Measurements from ENCODE around the gene GDPD4. TPM values are rescaled to one million over a fixed set of nuclear protein-coding genes. Genes with fewer than 3 reads are reported as not detected.
A peak's percentile ranks its signal among the peaks of the same experiment; 100 is the strongest.

Gene GDPD4
- total and polyA plus RNA-seq, 7 donors = not detected

- peak overlapping the region in 3 of 4 donors; percentile 1 to 18 (median 17) for H3K4me3 ChIP-seq
- 48 to 84% methylated on average over 12 of the region's 12 CpGs for WGBS, 2 donors
- H3K9me3 ChIP-seq = no peaks in the 10 kb centered on the region
- intact Hi-C loops (cut with DNase I) = no loop called here
- peak in 2 of 4 donors; percentile 10 for TF ChIP-seq POLR2AphosphoS5 (IDR thresholded peaks at IDR 0.05)
- TF ChIP-seq EP300 (IDR thresholded peaks at IDR 0.05) = no peak
- DNase-seq = peak; percentile 80
- no peaks in the 10 kb centered on the region for H3K36me3 ChIP-seq
- H3K4me1 ChIP-seq = no peaks in the 10 kb centered on the region
- H3K27me3 ChIP-seq = no peaks in the 10 kb centered on the region
- H3K27ac ChIP-seq = no peak overlapping the region
Observed at GRCh38 chr11:77175869-77176539, 125.5 kb downstream of the GDPD4 start.

DNA sequence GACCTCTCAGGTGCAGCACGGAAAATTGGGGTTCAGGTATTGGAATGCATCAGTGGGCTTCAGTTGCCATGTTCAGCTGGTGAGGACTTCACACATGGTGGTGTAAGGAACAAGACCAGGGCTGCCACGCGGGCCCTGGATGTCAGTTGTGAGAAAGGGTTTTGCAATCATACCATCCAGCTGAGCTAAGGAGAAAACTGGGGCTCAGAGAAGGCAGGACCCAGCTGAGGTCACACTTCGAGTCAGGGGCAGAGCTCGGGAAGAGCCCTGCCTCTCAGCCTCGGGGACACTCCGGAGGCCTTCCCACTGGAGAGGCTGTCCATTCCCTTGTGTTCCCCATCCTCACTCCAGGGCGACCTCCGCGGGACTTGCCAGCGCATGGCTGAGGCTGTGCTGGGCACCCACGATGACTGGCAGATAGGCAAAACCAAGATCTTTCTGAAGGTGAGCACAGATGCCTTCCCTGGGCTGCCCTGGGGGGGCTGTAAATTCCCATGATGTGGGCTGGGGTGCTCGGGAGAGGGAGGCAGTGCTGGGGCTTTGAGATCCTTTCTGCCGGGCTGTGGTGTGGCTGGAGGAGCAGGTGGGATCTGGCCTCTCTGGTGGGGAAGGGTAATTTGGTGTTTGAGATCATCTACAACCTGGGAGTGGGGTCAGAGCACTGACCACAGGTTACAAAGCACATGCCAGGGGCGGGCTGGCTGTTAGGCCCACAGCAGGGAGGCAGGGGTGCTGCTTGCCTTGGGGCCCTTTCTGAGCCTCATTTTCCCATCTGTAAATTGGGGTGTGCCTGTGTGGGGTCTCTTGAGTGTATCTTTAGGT is 126.3 kb downstream of the GDPD4 start:
- Histone ChIP-seq H3K4me1 (no peaks in the 10 kb centered on the region), H3K27me3 (no peaks in the 10 kb centered on the region), H3K9me3 (no peaks in the 10 kb centered on the region), H3K4me3 (peak overlapping the region in 3 of 4 donors; percentile 1 to 18 (median 17)), H3K27ac (no peak overlapping the region), H3K36me3 (no peaks in the 10 kb centered on the region)
- TF ChIP-seq POLR2AphosphoS5 (IDR thresholded peaks at IDR 0.05) (no peak), EP300 (IDR thresholded peaks at IDR 0.05) (no peak), POLR2A (IDR thresholded peaks at IDR 0.05) (no peak), CTCF (IDR thresholded peaks at IDR 0.05) (no peak)
- peak; percentile 75 for DNase-seq
- intact Hi-C loops (cut with DNase I) = no loop called here
- 85 to 89% methylated on average over 15 of the region's 15 CpGs for WGBS, 2 donors

DNA sequence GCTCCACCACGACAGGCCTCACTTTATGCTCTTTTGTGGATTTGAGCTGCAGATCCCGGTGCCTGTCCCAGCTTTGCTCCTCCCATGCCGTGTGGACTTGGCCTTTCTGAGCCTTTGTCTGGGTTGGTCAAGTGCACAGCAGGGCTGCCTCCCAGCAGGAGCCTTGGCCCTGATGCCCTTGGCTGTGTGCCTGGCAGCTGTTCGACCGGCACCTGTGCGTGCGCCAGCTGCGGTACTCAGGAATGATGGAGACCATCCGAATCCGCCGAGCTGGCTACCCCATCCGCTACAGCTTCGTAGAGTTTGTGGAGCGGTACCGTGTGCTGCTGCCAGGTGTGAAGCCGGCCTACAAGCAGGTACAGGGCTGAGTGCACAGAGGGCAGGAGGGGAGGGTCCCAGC is 126.9 kb downstream of the GDPD4 start:
- WGBS, 2 donors = 86 to 93% methylated on average over 16 of the region's 16 CpGs
- intact Hi-C loops (cut with DNase I) = no loop called here
- no peaks in the 10 kb centered on the region for H3K4me1 ChIP-seq
- H3K9me3 ChIP-seq = no peaks in the 10 kb centered on the region
- no peak for DNase-seq
- H3K27me3 ChIP-seq = no peaks in the 10 kb centered on the region
- no peak overlapping the region for H3K27ac ChIP-seq
- H3K36me3 ChIP-seq = no peaks in the 10 kb centered on the region
- TF ChIP-seq EP300 (IDR thresholded peaks at IDR 0.05) = no peak
- TF ChIP-seq POLR2AphosphoS5 (IDR thresholded peaks at IDR 0.05) = no peak
- no peak for TF ChIP-seq POLR2A (IDR thresholded peaks at IDR 0.05)
- no peak for TF ChIP-seq CTCF (IDR thresholded peaks at IDR 0.05)
- no peak overlapping the region for H3K4me3 ChIP-seq

- no peak overlapping the region for H3K27ac ChIP-seq
- no peak overlapping the region for H3K4me3 ChIP-seq
- 73 to 89% methylated on average over 10 of the region's 10 CpGs for WGBS, 2 donors
- H3K4me1 ChIP-seq = no peaks in the 10 kb centered on the region
- H3K36me3 ChIP-seq = no peaks in the 10 kb centered on the region
- TF ChIP-seq CTCF (IDR thresholded peaks at IDR 0.05) (no peak), POLR2AphosphoS5 (IDR thresholded peaks at IDR 0.05) (no peak), POLR2A (IDR thresholded peaks at IDR 0.05) (no peak), EP300 (IDR thresholded peaks at IDR 0.05) (no peak)
- no peak for DNase-seq
- intact Hi-C loops (cut with DNase I) = no loop called here
- H3K27me3 ChIP-seq = no peaks in the 10 kb centered on the region
- H3K9me3 ChIP-seq = no peaks in the 10 kb centered on the region
Observed at GRCh38 chr11:77173494-77173893, 128.0 kb downstream of the GDPD4 start.

DNA sequence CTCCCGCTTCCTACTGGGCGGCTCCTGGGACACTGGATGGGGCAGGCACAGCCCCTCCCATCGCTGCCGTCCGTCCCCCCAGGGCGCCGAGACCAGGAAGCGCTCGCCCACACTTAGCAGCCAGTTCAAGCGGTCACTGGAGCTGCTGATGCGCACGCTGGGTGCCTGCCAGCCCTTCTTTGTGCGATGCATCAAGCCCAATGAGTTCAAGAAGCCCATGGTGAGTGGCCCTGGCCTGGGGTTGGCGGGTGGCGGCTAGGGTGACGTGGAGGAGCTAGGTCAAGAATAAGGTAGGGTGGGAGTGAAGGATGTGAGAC is 128.9 kb downstream of the GDPD4 start:
- no peaks in the 10 kb centered on the region for H3K36me3 ChIP-seq

More for the DNA sequence above, 128.9 kb downstream of the GDPD4 start:
- Histone ChIP-seq H3K4me3 (no peak overlapping the region), H3K9me3 (no peaks in the 10 kb centered on the region), H3K27me3 (no peaks in the 10 kb centered on the region), H3K4me1 (no peaks in the 10 kb centered on the region), H3K27ac (no peak overlapping the region)
- no peak for DNase-seq
- no peak for TF ChIP-seq POLR2AphosphoS5 (IDR thresholded peaks at IDR 0.05)
- TF ChIP-seq CTCF (IDR thresholded peaks at IDR 0.05) = no peak
- TF ChIP-seq EP300 (IDR thresholded peaks at IDR 0.05) = no peak
- no peak for TF ChIP-seq POLR2A (IDR thresholded peaks at IDR 0.05)
- intact Hi-C loops (cut with DNase I) = no loop called here
- WGBS, 2 donors = 84 to 90% methylated on average over 16 of the region's 16 CpGs

All from sigmoid colon (tissue), 7 donors.